ENCODE data around the gene ALPK3. TPM values are rescaled to one million over a fixed set of nuclear protein-coding genes. Genes with fewer than 3 reads are reported as not detected.

The ALPK3 gene
- total and polyA plus RNA-seq, 10 of the 15 experiments (the other 5 are each of a cell fraction or from before 2014, with no cell fraction given) = under 0.01 to 0.05 (median 0.02) TPM; not detected in 6

DNA sequence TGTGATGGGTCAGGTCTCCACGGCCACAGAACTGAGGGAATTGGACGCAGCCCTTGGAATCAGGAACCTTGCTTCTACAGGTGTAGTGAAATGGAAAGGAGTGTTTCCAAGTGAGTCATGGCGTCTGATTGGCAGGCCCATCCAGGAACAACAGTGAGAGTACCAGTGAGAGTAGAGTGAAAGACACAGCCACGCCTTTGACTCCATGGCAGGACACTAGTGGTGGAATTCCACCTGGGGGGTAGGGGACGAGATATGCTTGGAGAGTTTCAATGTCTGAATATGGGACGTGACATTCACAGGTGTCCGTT lies 64.3 kb downstream of the ALPK3 start (continued):
- no peak for TF ChIP-seq MYC (IDR thresholded peaks at IDR 0.05; ENCODE audit: insufficient read depth, insufficient read length, insufficient replicate concordance, low read length, severe bottlenecking)

DNA sequence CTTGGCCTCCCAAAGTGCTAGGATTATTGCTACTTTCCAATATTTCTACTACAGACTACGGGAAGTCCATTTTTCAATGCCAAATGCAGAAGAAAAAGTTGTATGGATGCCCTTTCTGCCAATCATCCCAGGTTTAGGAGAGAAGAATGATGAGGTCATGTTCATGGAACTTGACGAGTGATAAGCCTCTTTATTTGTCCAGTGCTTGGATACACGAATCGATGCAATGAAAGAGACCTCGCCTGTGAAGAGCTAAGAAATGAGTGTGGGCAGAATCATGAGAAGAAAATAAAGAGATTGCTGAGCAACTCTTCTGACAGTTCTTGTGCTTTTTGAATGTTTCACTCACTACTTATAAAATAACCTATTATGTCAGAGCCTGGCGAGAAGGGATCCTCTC lies 66.3 kb downstream of the ALPK3 start:
- FAIRE-seq = no peak
- SMC1A ChIA-PET (ENCODE audit: uncharacterized antibody, unreplicated experiment) = interaction anchor here (0.8 kb wide), 1 partner anchor 42 kb away, joined by 3 read pairs; no protein-coding TSS in a partner anchor
- Histone ChIP-seq H3K9ac (ENCODE audit: control insufficient read depth, insufficient read depth, low read length) (no peak overlapping the region), H3K36me3 (ENCODE audit: control insufficient read depth in 2 of 2, insufficient read depth in 2 of 2, low read length in 1 of 2) (no peaks in the 10 kb centered on the region), H2AFZ (ENCODE audit: control insufficient read depth, low read depth, low read length) (no peak overlapping the region), H3K27me3 (replicated peaks in 1 of 2; ENCODE audit: control insufficient read depth in 2 of 2, insufficient read depth in 2 of 2, low read length in 1 of 2) (0 out of 4 replicates have a peak, but pooled peaks cover 0 to 2% of the 10 kb centered on the region in 2 experiments), H3K9me3 (replicated peaks; ENCODE audit: control insufficient read depth, insufficient read depth, low read length) (no peaks in the 10 kb centered on the region), H3K27ac (ENCODE audit: control insufficient read depth, insufficient read depth) (no peak overlapping the region), H3K4me3 (no peak overlapping the region), H3K79me2 (ENCODE audit: control insufficient read depth, insufficient read depth, low read length) (no peaks in the 10 kb centered on the region), H3K4me1 (ENCODE audit: control insufficient read depth, insufficient read depth, low read length) (peaks cover 3% of the 10 kb centered on the region; the same call in 1 of the 2 replicates), H3K4me2 (ENCODE audit: control insufficient read depth, insufficient read depth) (no peak overlapping the region), H4K20me1 (ENCODE audit: control insufficient read depth, insufficient read depth) (no peaks in the 10 kb centered on the region)
- in situ Hi-C loops (cut with MboI) (no loop called here), intact Hi-C loops (cut with micrococcal nuclease; ENCODE audit: unreplicated experiment) (no loop called here)
- BruUV-seq (replicated peaks) = no TSS peak
- WGBS (ENCODE audit: insufficient coverage, insufficient replicate concordance, low lambda C conversion rate, missing lambda C conversion rate) = 44% methylated on average over 6 of the region's 6 CpGs
- TF ChIP-seq KDM1A (IDR thresholded peaks at IDR 0.05; ENCODE audit: borderline replicate concordance) (no peak), CBFB (IDR thresholded peaks at IDR 0.05; ENCODE audit: low read depth) (no peak), KAT2A (conservative IDR thresholded peaks at IDR 0.05; ENCODE audit: control insufficient read depth, low read depth, low read length) (no peak), EZH2 (IDR thresholded peaks at IDR 0.05; ENCODE audit: borderline replicate concordance, control insufficient read depth, low read depth, low read length) (no peak), YY1 (IDR thresholded peaks at IDR 0.05; ENCODE audit: low read depth, low read length) (no peak), POU2F2 (IDR thresholded peaks at IDR 0.05; ENCODE audit: borderline replicate concordance, low read depth, low read length) (no peak), ATF7 (IDR thresholded peaks at IDR 0.05; ENCODE audit: low read depth) (no peak), PKNOX1 (IDR thresholded peaks at IDR 0.05) (no peak), IKZF1 (conservative IDR thresholded peaks at IDR 0.05) (no peak), RELA (IDR thresholded peaks at IDR 0.05; ENCODE audit: borderline replicate concordance, partially characterized antibody) (no peak), ZBED1 (IDR thresholded peaks at IDR 0.05; ENCODE audit: borderline replicate concordance) (no peak)
- TF ChIP-seq, protein P1, sequence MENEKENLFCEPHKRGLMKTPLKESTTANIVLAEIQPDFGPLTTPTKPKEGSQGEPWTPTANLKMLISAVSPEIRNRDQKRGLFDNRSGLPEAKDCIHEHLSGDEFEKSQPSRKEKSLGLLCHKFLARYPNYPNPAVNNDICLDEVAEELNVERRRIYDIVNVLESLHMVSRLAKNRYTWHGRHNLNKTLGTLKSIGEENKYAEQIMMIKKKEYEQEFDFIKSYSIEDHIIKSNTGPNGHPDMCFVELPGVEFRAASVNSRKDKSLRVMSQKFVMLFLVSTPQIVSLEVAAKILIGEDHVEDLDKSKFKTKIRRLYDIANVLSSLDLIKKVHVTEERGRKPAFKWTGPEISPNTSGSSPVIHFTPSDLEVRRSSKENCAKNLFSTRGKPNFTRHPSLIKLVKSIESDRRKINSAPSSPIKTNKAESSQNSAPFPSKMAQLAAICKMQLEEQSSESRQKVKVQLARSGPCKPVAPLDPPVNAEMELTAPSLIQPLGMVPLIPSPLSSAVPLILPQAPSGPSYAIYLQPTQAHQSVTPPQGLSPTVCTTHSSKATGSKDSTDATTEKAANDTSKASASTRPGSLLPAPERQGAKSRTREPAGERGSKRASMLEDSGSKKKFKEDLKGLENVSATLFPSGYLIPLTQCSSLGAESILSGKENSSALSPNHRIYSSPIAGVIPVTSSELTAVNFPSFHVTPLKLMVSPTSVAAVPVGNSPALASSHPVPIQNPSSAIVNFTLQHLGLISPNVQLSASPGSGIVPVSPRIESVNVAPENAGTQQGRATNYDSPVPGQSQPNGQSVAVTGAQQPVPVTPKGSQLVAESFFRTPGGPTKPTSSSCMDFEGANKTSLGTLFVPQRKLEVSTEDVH (IDR thresholded peaks at IDR 0.05; ENCODE audit: low read depth, partially characterized antibody) = no peak
- no peak for DNase-seq (ENCODE audit: low read depth, low spot score)
- POLR2A ChIA-PET = no interaction called here
- RAD21 ChIA-PET (ENCODE audit: unreplicated experiment) = interaction anchor here (1.4 kb wide), 1 partner anchor 45 kb away, joined by 3 read pairs; no protein-coding TSS in a partner anchor
- CTCF ChIA-PET = no interaction called here
- ATAC-seq = no peak

Measured in GM12878 (cell line).